CD4-positive, alpha-beta T cell treated with Interferon alpha-2 for 1 hour (primary cell): Measurements from ENCODE around the gene TAF3.
"Not testable (repeated sequence)": the region's sequence is repeated elsewhere in the genome, so short reads cannot be mapped to it uniquely, and the experiment has no call there.

ENCODE experiments used
- DNase-seq, 2 donors: peaks; one replicate each; pipeline ENCODE4 v3.0.0-alpha.2; 2020 to 2022

Gene TAF3, protein sequence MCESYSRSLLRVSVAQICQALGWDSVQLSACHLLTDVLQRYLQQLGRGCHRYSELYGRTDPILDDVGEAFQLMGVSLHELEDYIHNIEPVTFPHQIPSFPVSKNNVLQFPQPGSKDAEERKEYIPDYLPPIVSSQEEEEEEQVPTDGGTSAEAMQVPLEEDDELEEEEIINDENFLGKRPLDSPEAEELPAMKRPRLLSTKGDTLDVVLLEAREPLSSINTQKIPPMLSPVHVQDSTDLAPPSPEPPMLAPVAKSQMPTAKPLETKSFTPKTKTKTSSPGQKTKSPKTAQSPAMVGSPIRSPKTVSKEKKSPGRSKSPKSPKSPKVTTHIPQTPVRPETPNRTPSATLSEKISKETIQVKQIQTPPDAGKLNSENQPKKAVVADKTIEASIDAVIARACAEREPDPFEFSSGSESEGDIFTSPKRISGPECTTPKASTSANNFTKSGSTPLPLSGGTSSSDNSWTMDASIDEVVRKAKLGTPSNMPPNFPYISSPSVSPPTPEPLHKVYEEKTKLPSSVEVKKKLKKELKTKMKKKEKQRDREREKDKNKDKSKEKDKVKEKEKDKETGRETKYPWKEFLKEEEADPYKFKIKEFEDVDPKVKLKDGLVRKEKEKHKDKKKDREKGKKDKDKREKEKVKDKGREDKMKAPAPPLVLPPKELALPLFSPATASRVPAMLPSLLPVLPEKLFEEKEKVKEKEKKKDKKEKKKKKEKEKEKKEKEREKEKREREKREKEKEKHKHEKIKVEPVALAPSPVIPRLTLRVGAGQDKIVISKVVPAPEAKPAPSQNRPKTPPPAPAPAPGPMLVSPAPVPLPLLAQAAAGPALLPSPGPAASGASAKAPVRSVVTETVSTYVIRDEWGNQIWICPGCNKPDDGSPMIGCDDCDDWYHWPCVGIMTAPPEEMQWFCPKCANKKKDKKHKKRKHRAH

DNA sequence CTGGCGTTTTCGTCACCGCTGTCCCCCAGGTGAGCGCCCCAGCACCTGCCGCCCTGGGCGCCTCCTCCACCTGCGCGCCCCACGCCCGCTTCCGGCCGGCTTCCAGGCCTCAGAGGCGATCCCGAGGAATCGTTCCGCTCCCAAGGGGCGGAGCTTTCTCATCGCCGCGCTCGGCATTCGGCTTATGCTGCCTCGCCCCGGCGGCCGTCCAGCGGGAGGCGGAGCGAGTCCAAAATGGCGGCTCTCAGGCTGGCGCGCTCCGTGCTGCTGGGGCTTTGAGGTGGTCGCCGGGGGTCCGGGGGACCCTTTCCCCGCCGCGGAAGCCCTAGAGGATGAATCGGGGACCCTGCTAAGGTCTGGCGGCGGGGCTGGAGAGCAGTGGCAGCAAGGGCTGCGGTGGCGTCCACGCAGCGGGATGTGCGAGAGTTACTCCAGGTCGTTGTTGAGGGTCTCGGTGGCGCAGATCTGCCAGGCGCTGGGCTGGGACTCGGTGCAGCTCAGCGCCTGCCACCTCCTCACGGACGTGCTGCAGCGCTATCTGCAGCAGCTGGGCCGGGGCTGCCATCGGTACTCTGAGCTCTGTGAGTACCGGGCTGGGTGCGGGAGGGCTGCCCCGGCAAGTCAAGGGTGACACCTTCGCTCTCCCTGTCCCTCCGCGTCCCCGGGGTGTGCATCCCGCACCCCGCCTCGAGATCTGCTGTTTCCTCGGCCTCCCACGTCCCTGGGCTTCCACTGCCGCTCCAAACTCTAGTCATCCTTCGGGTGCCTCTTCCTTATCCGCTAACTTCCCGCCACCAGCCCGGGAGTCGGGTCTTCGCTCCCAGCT lies at the start of gene TAF3:
Gene TAF3 (plus strand): TSS at position 211 of the 826 bp plus-strand sequence. CDS start 205 bp downstream, at position 416.
- DNase-seq: peak; percentile 84 to 92

DNA sequence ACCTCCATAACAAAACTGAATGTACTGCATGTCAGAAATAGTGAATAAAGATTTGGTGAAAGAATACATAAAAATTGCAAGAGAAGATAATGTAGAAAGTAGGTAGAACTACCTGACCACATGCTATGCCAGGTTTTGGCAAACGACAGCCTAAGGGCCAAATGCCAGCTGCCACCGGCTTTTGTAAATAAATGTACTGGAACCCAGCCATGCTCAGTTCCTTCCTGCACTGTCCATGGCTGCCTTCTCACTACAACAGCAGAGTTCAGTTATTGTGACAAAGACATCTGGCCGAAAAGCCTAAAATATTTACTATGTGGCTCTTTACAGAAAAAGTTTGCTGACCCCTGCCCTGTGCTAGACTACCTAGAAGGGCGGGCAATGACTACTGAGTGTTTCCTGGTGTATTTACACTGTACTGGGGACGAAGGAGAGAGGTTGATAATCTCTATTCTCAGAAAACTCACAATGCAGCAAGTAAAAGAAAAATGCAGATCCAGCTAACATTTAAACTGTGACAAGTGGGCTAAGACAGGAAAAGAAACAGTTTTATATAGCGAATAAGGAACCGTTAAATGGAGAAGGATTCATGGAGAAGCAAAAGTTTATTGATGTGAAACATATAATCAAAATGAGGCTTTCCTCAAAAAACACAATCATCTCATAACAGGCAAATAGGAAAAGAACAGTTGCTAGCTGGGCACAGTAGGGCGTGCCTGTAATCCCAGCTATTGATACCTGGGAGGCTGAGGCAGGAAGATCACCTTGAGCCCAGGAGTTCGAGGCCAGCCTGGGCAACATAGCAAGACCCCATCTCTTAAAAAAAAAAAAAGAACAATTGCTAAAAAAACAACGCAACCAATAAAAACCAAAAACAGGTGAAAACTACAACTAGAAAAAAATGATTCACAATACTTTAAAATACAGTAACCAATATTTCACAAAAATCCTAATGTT lies 44.2 kb upstream of the TAF3 start:
- DNase-seq: no peak

DNA sequence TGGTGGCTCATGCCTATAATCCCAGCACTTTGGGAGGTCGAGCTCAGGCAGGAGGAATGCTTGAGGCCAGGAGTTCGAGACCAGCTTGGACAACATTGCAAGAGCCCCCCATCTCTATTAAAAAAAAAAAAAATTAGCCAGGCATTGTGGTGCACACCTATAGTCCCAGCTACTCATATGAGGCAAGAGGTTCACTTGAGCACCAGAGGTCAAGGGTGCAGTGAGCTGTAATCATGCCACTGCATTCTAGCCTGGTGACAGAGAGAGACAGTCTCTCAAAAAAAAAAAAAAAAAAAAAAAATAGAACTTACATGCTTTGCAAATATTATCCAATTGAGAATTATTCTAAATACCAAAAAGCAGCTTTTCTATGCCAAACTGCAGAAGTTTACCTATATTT lies 41.5 kb upstream of the TAF3 start:
- DNase-seq: no peak

DNA sequence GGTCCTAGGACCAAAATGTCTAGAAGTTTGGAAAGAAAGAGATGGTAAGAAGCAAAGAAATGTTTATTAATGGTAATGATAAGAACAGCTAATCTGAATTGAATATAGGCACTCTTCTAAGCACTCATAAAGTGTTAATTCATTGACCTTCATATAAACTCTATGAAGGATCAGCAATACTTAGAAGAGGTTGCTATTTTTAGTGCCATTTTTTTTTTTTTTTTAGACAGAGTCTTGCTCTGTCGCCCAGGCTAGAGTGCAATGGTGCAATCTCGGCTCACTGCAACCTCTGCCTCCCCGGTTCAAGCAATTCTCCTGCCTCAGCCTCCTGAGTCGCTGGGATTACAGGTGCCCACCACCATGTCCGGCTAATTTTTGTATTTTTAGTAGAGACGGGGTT lies 36.1 kb upstream of the TAF3 start:
- not testable (repeated sequence) for DNase-seq

DNA sequence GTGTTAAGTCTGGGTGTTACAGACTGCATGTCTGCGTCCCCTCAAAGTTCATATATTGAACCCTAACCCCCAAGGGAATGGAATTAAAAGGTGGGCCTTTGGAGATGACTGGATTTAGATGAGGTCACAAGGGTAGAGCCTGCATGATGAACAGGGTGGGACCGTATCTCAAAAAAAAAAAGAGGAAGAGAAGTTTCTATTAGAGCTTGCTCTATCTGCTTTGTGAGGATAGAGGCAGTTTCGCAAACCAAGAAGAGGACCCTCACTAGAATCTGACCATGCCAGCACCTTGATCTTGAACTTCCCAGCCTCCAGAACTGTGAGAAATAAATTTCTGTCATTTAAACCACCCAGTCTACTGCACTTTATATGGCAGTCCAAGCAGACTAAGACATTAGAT lies 31.9 kb upstream of the TAF3 start:
- no peak for DNase-seq

DNA sequence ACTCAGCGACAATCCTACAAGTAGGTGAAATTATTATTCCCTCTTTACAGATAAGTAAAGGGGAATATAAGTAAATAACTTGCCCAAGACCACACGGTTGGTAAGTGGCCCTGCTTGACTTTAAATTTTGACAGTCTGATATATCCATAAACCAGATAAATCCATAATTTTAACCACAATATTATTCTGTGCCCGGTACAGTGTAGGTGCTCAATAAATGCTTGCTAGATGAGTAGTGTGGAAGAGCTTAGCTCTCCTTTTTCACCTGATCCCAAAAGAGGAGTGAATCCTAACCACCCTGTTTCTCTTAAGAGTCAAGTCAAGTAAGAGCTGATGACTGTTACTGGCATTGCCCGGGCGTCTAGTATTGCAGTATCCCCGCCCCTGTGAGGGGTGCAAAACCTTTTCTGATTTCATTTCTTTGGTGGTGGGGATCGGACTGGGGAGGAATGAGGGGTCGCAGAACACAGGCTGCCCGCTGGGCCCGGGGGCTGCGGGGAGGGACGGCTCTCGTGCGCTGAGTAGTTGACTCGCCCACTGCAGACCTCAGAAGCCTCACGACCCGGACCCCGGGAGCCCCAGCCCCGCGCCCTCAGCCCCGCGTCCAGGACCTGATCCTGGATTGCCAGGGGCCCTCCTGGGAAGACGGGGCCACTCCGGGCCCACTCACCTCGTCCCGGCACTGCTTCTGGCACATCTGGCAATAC lies 31.0 kb upstream of the TAF3 start:
- DNase-seq: no peak

DNA sequence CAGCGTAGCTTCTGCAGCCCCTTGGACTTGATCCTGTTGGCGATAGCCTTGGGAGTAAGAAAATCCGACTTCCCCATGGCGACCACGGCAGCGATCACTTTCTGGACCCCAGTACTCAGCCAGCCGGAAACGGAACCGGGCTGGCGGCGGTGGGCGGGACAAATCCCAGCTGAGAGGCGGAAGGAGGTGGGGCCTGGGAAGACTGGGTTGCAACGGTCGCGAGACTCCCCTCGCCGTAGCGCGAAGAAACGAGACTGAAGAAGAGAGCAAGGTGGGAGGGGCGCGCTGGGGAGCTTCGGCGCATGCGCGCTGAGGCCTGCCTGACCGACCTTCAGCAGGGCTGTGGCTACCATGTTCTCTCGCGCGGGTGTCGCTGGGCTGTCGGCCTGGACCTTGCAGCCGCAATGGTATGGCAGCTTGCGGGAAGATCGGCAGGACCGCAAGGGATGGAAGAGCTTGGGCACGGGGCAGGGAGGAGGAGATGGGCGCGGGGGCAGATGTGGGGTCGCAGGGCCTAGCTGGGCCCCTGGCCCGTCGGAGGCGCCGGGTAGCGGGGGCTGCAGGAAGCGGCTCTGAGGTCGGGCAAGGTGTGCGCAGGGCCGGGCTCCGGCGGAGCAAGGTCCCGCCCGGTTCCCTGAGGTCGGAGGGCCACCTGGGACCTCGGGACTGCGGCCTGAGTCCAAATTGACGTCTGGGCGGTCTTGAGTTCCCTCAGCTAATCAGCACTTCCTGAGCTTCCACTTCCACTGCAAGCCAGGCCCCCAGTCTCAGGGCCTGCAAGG lies 30.3 kb upstream of the TAF3 start, which contains the start of the genes ATP5F1C and KIN:
Gene ATP5F1C (plus strand): TSS at position 321 of the 782 bp plus-strand sequence. CDS start 31 bp downstream, at position 352.
Gene KIN (minus strand): TSS at position 137 of the 782 bp plus-strand sequence. CDS start 60 bp downstream, at position 77.
- peak; percentile 97 to 98 for DNase-seq

DNA sequence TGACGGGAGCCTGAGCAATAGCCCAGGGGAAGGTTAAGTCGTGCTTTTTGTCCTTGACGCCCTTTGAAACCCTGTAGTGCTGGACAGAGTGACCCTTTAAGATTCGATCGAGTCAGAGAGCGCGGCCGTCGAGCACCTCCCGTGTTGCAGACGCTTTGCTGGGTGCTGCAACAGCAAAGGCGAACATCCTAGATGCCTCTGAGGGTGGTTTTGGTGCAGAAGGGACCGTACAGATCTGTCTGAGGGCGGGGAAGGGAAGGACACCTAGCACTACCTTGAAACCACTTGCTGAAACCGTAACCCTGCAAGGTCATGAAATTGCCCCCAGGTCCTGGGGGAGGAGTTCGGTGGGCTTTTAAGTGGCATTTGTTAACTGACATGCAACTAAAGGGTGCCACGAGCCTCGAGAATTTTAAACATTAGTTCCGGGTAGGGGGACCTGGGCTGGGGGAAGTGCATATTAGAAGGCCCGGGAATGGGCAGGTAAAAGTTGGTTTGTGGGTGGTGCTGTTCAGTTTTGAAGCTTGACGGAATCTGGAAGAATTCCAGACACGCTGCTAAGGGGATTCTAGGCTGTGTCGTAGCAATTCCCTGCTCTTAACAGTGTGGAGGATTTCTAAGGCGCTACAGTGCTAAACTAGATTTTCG lies 29.5 kb upstream of the TAF3 start:
- DNase-seq: peak in 1 of 2 donors; percentile 4

DNA sequence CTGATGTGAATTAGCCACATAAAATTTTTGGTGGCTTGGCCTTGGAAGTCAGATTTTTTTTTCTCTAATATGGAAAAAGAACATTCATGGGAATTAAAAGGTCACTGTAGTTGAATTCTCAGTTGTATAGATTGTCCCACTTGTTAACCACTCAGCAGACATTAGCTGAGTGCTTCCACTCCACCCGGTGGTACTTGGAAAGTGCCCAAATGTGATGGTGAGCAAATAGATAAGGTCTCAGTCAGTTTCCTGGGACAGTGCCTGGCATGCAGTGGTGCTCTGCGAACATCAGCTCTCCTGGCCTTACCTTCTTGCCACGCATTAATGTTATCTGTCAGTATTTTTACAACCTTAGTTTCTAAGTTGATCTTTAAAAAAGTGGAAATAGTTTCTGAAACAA lies 28.9 kb upstream of the TAF3 start:
- no peak for DNase-seq

DNA sequence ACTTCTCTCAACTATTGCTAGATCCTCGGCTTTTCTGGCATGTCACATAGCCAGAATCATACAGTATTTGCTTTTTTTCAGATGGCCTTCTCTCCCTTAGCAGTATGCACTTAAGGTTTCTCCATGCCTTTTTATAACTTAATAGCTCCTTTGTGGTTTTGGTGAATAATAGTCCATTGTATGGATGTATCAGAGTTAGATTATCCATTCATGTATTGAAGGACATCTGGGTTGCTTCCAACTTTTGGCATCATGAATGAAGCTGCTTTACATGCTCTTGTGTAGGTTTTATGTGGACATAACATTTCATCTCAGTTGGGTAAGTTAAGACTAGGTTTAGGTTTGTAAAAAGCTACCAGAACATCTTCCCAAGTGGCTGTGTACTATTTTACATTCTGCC lies 25.8 kb upstream of the TAF3 start:
- DNase-seq: no peak

DNA sequence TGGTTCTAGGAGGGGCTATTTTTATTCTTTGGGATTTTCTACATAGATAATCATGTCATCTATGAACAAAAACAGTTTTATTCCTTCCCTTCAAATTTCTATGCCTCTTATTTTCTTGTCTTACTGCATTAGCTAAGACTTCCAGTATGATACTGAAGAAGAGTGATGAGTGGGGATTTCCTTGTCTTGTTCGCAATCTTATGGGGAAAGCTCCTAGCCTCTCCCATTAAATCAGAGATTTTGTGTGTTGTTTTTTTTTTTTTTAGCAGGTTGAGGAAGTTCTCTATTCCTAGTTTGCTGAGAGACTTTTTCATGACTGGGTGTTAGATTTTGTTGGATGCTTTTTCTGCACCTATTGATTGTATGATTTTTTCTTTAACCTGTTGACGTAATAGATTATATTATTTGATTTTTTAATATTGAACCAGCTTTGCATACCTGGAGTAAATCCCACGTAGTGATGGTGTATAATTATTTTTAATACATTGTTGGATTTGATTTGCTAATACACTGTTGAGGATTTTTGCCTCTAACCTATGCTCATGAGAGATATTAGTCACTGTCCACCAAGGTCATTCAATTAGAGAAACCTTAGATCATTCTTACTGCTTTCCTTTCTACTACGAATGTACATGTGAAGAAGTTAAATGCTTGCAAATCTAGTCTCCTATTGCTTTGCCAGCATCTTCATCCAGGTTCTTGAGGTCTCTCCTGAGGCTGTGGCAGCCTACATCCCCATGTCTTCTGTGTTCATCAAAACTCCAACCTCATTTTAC lies 23.9 kb upstream of the TAF3 start:
- no peak for DNase-seq

DNA sequence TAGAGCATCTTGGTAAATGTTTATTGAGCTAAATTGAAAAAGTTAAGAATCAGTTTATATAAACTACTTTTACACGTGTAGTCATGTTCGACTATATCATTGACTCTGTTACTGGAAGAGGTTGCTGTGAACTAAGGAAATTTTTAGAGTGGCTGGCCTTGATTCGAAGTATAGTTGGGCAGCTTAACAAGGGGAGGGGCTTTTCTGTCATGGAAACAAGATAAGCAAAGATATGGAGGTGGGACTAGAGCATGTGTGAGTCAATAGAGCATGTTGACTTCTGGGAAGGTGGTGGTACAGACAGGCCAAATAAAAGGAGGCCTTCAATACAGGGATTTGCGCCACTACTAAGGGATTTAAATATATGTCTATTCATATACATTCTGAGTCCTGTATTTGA lies 22.7 kb upstream of the TAF3 start:
- no peak for DNase-seq

DNA sequence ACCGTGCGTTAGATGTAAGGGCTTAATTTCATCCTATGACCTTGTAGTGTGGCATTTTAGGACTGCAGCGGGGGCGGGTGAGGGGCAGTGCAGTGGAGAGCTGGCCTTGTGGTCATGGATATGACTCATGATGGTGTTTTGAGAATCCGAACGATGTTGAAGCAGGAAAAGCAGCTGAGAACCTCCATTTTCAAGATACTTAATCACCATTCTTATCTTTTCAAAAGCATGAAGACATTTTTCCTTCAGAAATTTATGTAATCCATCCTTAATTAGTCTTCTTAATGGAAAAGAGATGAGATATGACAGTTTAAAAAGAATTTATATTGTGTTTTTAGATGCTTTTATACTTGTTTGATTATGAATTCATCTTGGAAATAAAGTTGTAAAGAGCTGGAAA lies 20.7 kb upstream of the TAF3 start:
- no peak for DNase-seq

DNA sequence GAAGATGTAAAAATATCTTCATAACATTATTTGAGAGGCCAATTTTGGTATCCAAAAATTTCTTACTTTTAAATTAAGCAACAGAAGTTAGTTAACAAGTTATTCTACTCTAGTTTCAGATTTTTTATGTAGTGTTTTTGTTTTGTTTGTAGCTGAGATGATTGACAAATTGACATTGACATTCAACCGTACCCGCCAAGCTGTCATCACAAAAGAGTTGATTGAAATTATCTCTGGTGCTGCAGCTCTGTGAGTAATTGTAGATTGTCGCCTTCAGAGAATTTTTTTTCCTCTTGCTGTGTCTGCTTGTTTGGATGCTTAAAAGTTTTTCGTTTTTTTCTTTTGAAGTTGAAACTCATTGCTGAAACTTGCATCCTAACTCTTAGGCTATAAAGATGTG lies 15.7 kb upstream of the TAF3 start:
- DNase-seq: no peak

DNA sequence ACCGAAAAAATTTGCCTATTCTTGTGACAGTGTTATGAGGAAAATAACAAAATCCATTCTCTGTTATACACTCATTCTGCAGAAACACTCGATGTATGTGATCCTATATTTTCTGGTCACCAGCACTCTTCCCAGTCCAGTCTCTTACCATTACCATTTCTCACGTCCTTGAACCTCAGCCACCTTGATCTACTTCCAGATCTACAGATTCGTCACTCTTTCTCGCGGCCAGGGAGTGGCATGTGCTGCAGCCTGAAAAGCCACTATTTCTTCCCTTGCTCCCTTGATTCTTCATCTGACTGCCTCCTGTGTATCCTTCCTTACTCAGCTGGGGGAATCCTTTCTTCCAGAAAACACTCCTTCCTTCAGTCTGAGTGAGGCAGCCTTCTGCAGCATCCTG lies 14.1 kb upstream of the TAF3 start:
- DNase-seq: no peak

DNA sequence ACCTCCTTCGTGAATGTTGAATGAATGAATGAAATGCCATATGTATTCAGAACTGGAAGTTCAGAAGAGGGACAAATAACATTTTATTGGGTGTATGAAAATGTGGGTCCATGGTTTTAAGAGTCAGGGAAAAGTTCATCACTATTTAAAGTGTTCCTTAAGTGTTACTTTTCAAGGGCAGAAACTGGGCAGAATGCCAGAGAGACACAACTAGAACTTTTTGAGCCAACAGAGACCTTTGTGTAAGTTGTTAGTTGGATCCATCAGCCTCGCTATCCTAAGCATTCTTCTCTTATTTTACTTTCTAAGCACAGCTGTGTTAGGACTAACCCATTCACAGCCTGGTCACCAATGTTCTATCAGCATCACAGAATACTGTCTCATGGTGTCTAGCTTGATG lies 13.6 kb upstream of the TAF3 start:
- DNase-seq: no peak

DNA sequence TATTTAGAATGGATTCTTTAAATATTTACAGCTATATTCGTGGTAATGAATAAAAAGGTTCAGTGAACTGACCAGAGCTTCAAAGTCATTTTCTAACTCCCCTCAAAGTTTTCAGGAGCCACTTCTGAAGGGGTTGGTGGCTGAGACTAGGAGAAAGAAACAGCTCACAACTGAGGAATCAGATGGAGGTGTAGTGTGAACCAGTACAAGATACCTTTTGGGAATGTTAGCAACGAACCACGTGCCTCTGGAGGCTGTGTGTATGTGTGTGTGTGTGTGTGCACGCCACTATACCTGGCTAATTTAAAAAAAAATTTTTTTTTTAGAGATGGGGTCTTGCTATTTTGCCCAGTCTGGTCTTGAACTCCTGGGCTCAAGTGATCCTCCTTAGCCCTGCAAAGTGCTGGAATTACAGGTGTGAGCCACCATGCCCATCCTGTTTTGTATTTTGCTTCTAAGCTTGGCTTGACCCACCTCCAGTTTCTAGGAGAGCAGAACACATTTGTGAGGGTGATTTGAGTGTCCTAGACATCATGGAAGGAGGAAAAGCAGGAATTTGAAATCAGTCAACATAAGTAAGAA lies 9.5 kb upstream of the TAF3 start:
- no peak for DNase-seq

DNA sequence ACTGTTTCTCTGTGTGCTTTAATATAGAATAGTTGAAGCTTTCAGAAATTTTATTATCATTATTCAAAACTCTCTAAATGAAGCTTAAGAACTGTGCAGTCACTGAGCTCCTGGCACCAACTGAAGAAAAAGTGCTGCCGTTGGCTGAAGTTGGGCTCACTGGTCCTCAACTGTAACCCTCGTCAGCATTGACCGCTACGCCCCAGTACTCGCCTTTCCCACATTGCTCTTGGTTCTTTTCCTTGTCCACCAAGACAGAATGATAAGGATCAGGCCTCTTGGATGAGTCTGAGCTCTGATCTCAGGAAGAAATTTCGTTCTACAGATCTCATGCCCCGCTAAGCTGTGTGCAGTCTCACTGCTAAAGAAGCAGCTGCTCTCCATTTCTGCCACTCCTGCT lies 7.9 kb upstream of the TAF3 start:
- no peak for DNase-seq
